OCI-LY1 (cell line): ENCODE results near the gene CD163L1.

Experiments used
- H2AFZ ChIP-seq: fragments of 200-600 bp; sonication (generic), shearing (Covaris generic); 2 replicates; pipeline ENCODE4 v1.6.0; 2014; ENCODE audit warnings: antibody characterized with exemption, mild to moderate bottlenecking, low read length
- H3F3A ChIP-seq: fragments of 200-600 bp; sonication (generic), shearing (Covaris generic); 2 replicates; pipeline ENCODE4 v1.6.0; 2014; ENCODE audit warnings: mild to moderate bottlenecking, antibody characterized with exemption, low read length, moderate library complexity; ENCODE audit not compliant: insufficient read depth
- H3K27ac ChIP-seq: fragments of 200-600 bp; sonication (generic); 2 replicates; pipeline ENCODE4 v1.5.1; 2014; ENCODE audit warnings: low read length, mixed run types, mild to moderate bottlenecking, low read depth; ENCODE audit not compliant: poor library complexity, severe bottlenecking
- H3K27me3 ChIP-seq: fragments of 200-600 bp; sonication (generic); 2 replicates; pipeline ENCODE4 v1.6.0; 2014; ENCODE audit warnings: antibody characterized with exemption, mild to moderate bottlenecking, low read length, moderate library complexity; ENCODE audit not compliant: insufficient read depth
- H3K36me3 ChIP-seq: fragments of 200-600 bp; sonication (generic); 2 replicates; pipeline ENCODE4 v1.6.1; 2014; ENCODE audit warnings: mild to moderate bottlenecking, antibody characterized with exemption, low read length, moderate library complexity, mixed read lengths; ENCODE audit not compliant: insufficient read depth
- H3K4me1 ChIP-seq: fragments of 200-600 bp; sonication (generic); 2 replicates; pipeline ENCODE4 v1.5.1; 2014; ENCODE audit warnings: mild to moderate bottlenecking, low read length, moderate library complexity; ENCODE audit not compliant: insufficient read depth, severe bottlenecking
- H3K4me2 ChIP-seq: fragments of 200-600 bp; sonication (generic), shearing (Covaris generic); 2 replicates; pipeline ENCODE4 v1.6.1; 2014; ENCODE audit warnings: low read length
- H3K4me3 ChIP-seq: fragments of 200-600 bp; sonication (generic); 2 replicates; pipeline ENCODE4 v1.5.1; 2014; ENCODE audit warnings: low read length, low read depth, mild to moderate bottlenecking, mixed read lengths; ENCODE audit not compliant: poor library complexity, severe bottlenecking
- H3K79me2 ChIP-seq: fragments of 200-600 bp; shearing (Covaris generic); 2 replicates; pipeline ENCODE4 v1.6.1; 2016; ENCODE audit warnings: mixed run types, low read length, mixed read lengths; ENCODE audit not compliant: insufficient read depth
- H3K9ac ChIP-seq: fragments of 200-600 bp; sonication (generic), shearing (Covaris generic); 2 replicates; pipeline ENCODE4 v1.6.1; 2014; ENCODE audit warnings: mild to moderate bottlenecking, low read length, mixed read lengths
- H3K9me2 ChIP-seq: fragments of 200-600 bp; sonication (generic), shearing (Covaris generic); 2 replicates; pipeline ENCODE4 v1.6.1; 2014; ENCODE audit warnings: low read depth, mild to moderate bottlenecking, low read length, mixed read lengths
- H3K9me3 ChIP-seq: fragments of 200-600 bp; shearing (Covaris generic); 2 replicates; pipeline ENCODE4 v1.6.1; 2014; ENCODE audit warnings: low read length, mixed read lengths
- H4K20me1 ChIP-seq: fragments of 200-600 bp; sonication (generic), shearing (Covaris generic); 2 replicates; pipeline ENCODE4 v1.6.0; 2016; ENCODE audit warnings: mild to moderate bottlenecking, low read length; ENCODE audit not compliant: insufficient read depth
- CTCF ChIP-seq: fragments of 200-600 bp; sonication (generic), shearing (Covaris generic); IDR thresholded peaks from 2 replicates; pipeline ENCODE4 v1.5.1; 2017; ENCODE audit warnings: mild to moderate bottlenecking, antibody characterized with exemption, low read length, moderate library complexity, mixed read lengths
- EZH2 ChIP-seq: fragments of 200-600 bp; sonication (generic), shearing (Covaris generic); IDR thresholded peaks from 2 replicates; pipeline ENCODE4 v1.8.0; 2017; ENCODE audit warnings: borderline replicate concordance, mixed run types, mild to moderate bottlenecking, antibody characterized with exemption, low read length, moderate library complexity, mixed read lengths

CD163L1 gene

GRCh38 chr12:7310070-7310469, 133.9 kb downstream of the CD163L1 start:
- no peak overlapping the region for H2AFZ ChIP-seq
- no peak for TF ChIP-seq CTCF
- TF ChIP-seq EZH2: no peak
- H3K4me3 ChIP-seq: no peak overlapping the region
- H4K20me1 ChIP-seq: no peaks in the 10 kb centered on the region
- H3K9me3 ChIP-seq: no peaks in the 10 kb centered on the region
- no peaks in the 10 kb centered on the region for H3F3A ChIP-seq
- no peaks in the 10 kb centered on the region for H3K27me3 ChIP-seq
- no peak overlapping the region for H3K27ac ChIP-seq
- no peaks in the 10 kb centered on the region for H3K36me3 ChIP-seq
- no peaks in the 10 kb centered on the region for H3K9me2 ChIP-seq
- no peaks in the 10 kb centered on the region for H3K79me2 ChIP-seq
- H3K9ac ChIP-seq: no peak overlapping the region
- no peaks in the 10 kb centered on the region for H3K4me1 ChIP-seq
- H3K4me2 ChIP-seq: no peak overlapping the region
